ENCODE measurements around the gene EEF1AKMT3. TPM values are rescaled to one million over a fixed set of nuclear protein-coding genes. Genes with fewer than 3 reads are reported as not detected.

EEF1AKMT3 gene
- total RNA-seq, 1 experiment from 2014 or later: 5.0 TPM

DNA sequence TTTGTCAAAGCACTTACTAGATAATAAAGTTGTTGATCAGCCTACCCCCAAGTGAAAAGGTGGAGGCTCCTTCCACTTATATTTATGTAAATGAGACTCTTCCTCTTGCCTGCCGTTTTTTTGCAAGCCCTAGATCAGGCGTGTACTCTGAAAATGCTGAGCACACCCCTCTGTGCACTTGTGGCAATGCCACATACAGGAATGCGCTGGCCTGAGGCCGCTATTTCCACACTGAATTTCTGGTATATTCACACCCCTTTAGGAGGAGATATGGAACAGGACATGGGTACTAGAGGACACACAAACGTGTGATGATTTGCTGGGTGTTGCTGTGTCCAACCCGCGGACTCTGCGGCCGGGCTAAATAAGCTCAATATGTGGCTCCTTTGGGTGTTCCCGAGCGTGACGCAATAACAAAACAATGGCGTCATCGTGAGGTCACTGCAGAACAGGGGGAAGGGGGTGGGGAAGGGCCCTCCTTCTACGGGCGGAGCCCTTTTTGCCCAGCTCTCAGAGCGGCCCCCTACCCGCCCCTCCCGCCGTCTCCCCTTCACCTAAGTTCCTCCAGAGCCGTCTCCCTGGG, 28.1 kb upstream of the EEF1AKMT3 start:
- intact Hi-C loops (cut with micrococcal nuclease): no loop called here
- ATAC-seq (peak; percentile 61), DNase-seq (ENCODE audit: low read depth, low spot score) (peak; percentile 92)
- Histone ChIP-seq H3K4me1 (ENCODE audit: control insufficient read depth in 1 of 2, insufficient read depth in 2 of 2, low read length in 2 of 2) (peaks cover 10 to 36% of the 10 kb centered on the region in 2 experiments; a peak in 3 of 4 replicates), H3K79me2 (ENCODE audit: insufficient read depth, low read length) (peaks cover 4% of the 10 kb centered on the region), H3K9me3 (ENCODE audit: control insufficient read depth in 1 of 2, insufficient read depth in 1 of 2, low read depth in 1 of 2, low read length in 2 of 2) (no peaks in the 10 kb centered on the region), H2AFZ (ENCODE audit: low read depth, low read length, poor library complexity, severe bottlenecking) (peak overlapping the region; percentile 70), H3K27ac (ENCODE audit: low read depth, low read length) (peak overlapping the region; percentile 76), H3K9me2 (ENCODE audit: insufficient read depth) (no peaks in the 10 kb centered on the region), H3K36me3 (ENCODE audit: control insufficient read depth in 1 of 2, insufficient read depth in 2 of 2, low read length in 2 of 2) (peaks cover 9 to 14% of the 10 kb centered on the region in 2 experiments; a peak in 3 of 4 replicates), H3K4me3 (replicated peaks in 1 of 2; ENCODE audit: low read depth in 1 of 2, low read length in 2 of 2) (peak overlapping the region; percentile 69 to 76), H3K9ac (ENCODE audit: low read length) (peak overlapping the region; percentile 90), H4K20me1 (ENCODE audit: insufficient read depth) (no peaks in the 10 kb centered on the region), H3K27me3 (ENCODE audit: insufficient read depth, low read length) (no peaks in the 10 kb centered on the region), H3K4me2 (ENCODE audit: low read length) (peak overlapping the region; percentile 91)
- TF ChIP-seq CBX3 (IDR thresholded peaks at IDR 0.05; ENCODE audit: low read depth) (no peak), POLR2AphosphoS5 (IDR thresholded peaks at IDR 0.05; ENCODE audit: low read depth, low read length) (peak; percentile 58), POLR2A (IDR thresholded peaks at IDR 0.05; ENCODE audit: borderline replicate concordance, extremely low read depth, insufficient read depth, insufficient read length) (peak; percentile 1), REST (IDR thresholded peaks at IDR 0.05; ENCODE audit: low read depth) (no peak), MAX (IDR thresholded peaks at IDR 0.05) (no peak), ELF1 (IDR thresholded peaks at IDR 0.05; ENCODE audit: borderline replicate concordance, low read depth) (no peak)
- TSS peak; percentile 32 for BruUV-seq (replicated peaks)
- ChIA-PET RAD21 (ENCODE audit: low non-redundant PET in 1 of 2, low total read pairs in 2 of 2, uncharacterized antibody in 2 of 2, unreplicated experiment in 2 of 2) (interaction anchor here (0.7 to 1.2 kb wide), 2 partner anchors 103 to 165 kb away, joined by 3 read pairs; no protein-coding TSS in a partner anchor), POLR2A (interaction anchor here (0.7 to 1.6 kb wide), 6 partner anchors 12 to 145 kb away, joined by 3 to 7 read pairs (median 4); partner anchors contain the start of genes EEF1AKMT3 and METTL1), CTCF (interaction anchor here (0.9 to 1.7 kb wide), 6 partner anchors 10 to 161 kb away, joined by 3 to 11 read pairs (median 4); no protein-coding TSS in a partner anchor)

Data from HCT116 (cell line).